HG03457 (cell line): Measurements from ENCODE around the gene SLC25A1.
"Not testable (repeated sequence)": the region's sequence is repeated elsewhere in the genome, so short reads cannot be mapped to it uniquely, and the experiment has no call there.

ENCODE experiments used
- ATAC-seq: cut with Tn5 transposase; IDR thresholded peaks from one replicate; pipeline ENCODE4 v1.9.1; 2021; ENCODE audit warnings: moderate number of reproducible peaks; ENCODE audit not compliant: unreplicated experiment

The SLC25A1 gene

GRCh38 chr22:19169002-19169946 is 9.3 kb downstream of the SLC25A1 start:
- ATAC-seq: no peak

DNA sequence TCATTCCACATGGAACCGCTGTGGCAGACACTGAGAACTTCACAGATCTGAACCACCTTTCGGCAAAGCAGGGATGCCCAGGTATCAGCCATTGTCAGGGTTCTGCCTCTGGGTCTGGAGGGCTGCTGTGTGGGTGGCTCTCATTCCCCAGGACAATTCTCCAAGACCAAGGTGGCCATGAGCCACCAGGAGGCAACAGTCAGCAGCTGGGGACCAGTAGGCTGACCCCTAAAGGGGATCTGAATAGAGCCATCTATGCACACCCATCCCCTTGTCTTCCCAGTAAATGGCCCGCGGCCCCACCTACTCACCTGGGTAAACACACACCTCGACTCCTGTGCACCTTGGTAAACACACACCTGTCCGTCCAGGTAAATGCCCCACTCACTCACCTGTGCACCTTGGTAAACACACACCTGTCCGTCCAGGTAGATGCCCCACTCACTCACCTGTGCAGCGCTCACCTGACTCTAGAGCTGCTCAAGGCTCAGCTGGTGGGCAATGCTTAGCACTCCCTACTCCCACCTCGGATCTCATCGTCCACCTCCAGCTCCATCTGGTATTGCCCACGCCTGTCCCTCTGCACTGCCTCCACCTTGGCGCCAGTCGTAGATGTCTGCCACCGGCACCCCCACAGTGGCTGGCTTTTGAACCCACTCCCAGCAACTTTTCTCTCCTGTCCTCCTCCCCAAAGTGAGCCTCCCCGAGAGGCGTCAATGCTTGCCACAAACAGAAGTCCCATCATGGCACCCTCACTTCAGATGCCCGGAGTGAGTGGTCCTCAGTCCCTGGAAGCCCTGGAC is 10.2 kb downstream of the SLC25A1 start:
- no peak for ATAC-seq

- no peak for ATAC-seq
Measured at GRCh38 chr22:19167106-19167869, 11.2 kb downstream of the SLC25A1 start.

DNA sequence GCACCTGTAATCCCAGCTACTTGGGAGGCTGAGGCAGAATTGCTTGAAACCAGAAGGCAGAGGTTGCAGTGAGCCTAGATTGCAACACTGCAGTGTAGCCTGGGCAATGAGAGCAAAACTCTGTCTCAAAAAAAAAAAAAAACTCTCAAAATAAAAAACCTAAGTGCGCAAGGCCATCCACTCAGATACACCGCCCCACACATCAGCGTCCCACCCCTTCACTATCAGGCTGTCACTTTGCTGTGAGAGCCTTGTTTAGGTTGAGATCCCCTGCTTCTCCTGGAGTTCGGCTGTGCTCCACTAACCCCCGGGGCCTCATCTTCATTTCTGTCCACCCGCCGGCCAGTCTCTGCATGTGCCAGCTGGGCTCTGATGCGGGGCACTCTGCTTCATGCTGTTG is 12.1 kb downstream of the SLC25A1 start:
- ATAC-seq: no peak

DNA sequence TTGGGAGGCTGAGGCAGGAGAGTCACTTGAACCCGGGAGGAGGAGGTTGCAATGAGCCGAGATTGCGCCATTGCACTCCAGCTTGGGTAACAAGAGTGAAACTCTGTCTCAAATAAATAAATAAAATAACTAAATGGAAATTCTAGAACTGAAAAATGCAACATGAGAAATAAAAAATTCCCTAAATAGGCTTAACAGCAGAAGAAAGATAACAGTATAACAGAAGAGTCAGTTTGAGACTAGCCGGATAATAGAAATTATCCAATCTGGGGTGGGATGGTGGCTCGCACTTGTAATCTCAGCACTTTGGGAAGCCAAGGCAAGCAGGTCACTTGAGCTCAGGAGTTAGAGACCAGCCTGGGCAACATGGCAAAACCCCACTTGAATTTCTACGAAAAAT is 14.1 kb downstream of the SLC25A1 start:
- no peak for ATAC-seq

DNA sequence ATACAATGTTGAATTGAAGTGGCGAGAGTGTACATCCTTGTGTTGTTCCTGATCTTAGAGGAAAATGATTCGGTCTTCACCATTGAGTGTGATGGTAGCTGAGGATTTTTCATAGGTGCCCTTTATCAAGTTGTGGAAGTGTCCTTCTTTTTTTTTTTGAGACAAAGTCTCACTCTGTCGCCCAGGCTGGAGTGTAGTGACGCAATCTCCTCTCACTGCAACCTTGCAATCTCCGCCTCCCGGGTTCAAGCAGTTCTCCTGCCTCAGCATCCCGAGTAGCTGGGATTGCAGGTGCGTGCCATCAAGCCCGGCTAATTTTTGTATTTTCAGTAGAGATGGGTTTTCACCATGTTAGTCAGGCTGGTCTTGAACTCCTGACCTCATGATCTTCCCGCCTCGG is 19.9 kb downstream of the SLC25A1 start:
- not testable (repeated sequence) for ATAC-seq

- not testable (repeated sequence) for ATAC-seq
Measured at GRCh38 chr22:19156109-19156508, 22.4 kb downstream of the SLC25A1 start.

DNA sequence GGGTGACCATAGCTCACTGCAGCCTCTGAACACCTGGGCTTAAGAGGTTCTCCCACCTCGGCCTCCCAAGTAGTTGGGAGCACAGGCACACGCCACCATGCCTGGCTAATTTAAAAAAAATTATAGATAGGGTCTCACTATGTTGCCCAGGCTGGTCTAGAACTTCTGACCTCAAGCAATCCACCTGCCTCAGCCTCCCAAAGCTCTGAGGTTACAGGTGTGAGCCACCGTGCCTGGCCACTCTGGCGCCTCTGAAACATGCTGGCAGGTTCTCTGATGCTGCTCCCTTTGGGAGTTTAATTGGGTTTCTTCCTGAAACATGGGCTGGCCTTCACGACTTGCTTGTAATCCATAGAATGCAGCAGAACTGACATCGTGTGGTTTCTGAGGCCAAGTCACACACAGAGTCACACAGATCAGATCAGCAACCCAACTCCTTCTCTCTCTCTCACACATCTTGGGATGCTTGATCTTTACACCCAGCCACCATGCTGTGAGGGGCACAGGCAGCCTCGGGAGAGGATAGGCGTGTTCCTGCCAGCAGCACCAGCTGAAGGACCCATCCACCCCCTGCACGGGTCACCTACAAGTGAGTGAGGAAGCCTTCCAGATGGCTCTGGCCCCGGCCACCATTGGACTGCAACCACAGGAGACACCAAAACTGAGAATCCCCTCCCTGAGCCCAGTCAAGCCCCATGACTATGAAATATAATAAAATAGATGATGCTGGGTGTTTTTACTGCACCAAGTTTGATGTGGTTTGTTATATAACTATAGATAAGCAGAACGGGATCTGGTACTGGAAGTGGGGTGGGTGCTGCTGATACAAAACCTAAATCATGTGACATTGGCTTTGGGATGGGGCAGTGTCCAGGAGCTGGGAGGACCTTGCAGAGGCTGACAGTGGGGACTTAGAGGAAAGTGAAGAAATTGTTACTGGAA is 25.3 kb downstream of the SLC25A1 start:
- ATAC-seq: no peak

GRCh38 chr22:19151329-19152191 is 27.0 kb downstream of the SLC25A1 start:
- no peak for ATAC-seq

- no peak for ATAC-seq
Measured at GRCh38 chr22:19150482-19151328, 27.8 kb downstream of the SLC25A1 start.

GRCh38 chr22:19149991-19150390 is 28.5 kb downstream of the SLC25A1 start, which contains the start of gene GSC2:
Gene GSC2, minus strand, starts transcription at chr22:19150292. Its CDS starts 9 bp downstream, at chr22:19150283.
- no peak for ATAC-seq

DNA sequence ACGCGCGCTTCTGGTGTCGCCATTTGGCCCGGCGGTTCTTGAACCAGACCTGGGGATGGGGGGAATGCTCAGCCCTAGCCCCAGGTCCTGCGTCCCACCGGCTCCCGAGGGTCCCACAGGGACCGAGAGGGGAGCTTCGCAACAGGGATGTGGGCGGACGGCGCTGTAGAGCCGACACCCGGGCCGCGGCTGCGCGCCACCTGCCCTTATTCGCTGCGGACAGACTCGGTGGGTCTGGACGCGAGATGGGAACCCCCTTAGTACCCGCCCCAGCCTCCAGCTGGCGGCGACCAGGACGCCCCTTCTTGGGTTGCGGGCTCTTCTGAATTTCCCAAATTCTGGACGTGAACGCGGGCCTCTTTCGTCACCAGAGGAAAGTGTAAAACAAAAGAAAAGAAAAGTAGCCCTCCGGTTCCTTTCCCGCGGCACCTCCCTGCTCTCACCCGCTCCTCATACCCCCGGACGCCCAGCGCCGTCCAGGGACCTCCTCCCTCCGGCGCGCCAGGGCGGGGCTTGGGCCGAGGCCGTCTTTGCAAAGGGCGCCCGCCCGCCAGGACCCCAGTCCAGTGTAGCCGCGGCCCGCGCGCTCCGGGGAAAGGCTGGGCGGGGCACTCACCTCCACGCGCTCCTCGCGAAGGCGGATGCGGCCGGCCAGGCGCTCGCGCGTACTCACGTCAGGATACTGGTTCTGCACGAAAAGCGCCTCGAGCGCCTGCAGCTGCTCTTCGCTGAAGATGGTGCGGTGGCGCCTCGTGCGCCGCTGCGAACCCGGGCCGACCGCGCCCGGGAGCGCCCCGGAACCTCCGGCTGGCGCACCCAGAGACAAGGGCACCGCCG is 29.3 kb downstream of the SLC25A1 start:
- ATAC-seq: no peak

DNA sequence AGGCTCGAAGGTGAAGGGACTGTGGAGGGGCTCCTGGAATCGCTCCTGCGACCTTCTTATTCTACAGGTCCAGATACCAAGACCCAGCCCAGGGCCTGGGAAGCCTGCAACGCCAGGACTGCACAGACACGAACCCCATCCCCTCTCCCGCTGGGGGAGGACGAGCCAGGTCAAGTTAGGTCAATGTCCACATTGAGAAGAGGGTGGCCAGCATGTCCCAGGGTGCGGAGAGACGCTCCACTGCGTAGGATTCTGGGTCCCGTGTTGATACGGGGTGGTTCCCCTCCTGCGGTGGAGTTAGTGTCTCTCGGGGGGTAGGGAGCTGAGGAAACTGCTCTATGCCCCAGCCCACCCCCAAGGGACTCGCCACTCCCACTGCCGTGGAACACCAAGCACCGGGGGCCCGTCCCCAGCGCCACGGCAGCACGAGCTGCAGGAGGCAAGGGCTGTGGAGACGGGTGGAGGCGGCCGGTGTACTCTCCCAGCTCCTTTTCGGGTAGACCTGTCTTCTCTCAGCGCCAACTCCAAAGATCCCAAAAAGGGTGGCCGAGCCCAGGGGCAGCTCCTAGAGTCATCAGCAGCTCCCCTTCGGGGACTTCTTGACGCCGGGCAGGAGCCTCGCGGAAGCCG is 30.0 kb downstream of the SLC25A1 start:
- ATAC-seq: no peak

DNA sequence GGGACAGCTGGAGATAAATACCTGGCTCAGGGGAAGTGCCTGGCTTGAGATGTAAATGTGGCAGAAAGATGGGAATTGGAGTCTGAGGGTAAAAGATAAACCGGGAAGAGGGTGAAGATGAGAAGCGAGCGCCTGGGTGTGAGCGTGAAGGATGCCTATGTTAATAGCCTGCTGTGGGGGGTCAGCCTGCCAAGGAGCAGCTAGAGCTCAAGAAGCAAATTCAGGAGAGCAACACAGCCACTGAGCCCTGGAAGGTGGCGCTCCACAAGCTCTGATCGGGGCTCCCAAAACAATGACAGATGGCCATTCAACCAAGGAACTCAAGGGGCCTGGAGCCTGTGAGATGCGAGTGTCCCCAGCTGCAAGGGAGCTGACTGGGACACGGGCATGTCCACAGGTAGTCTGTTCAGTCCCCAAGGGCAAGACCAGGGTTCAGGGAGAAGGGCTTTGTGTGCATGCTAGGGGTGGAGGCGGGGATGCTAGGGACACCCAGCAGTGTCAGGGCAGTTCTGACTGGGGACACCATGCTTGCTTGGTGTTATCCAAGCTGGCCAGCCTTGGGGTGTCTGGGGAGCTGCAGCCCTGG is 31.2 kb downstream of the SLC25A1 start:
- no peak for ATAC-seq

GRCh38 chr22:19146215-19146968 is 32.1 kb downstream of the SLC25A1 start:
- ATAC-seq: no peak

GRCh38 chr22:19143967-19144400 is 34.6 kb downstream of the SLC25A1 start:
- ATAC-seq: no peak
